C4-2B (cell line): ENCODE results near the gene CDK5RAP1.

Experiments used
- ZFX ChIP-seq: fragments of 450-650 bp; IDR thresholded peaks from 2 replicates; pipeline ENCODE4 v1.6.1; 2017
- TF ChIP-seq, protein P1 (sequence below): fragments of 450-650 bp; conservative IDR thresholded peaks from 2 replicates; pipeline ENCODE4 v1.5.1; 2017; ENCODE audit warnings: mild to moderate bottlenecking

DNA sequence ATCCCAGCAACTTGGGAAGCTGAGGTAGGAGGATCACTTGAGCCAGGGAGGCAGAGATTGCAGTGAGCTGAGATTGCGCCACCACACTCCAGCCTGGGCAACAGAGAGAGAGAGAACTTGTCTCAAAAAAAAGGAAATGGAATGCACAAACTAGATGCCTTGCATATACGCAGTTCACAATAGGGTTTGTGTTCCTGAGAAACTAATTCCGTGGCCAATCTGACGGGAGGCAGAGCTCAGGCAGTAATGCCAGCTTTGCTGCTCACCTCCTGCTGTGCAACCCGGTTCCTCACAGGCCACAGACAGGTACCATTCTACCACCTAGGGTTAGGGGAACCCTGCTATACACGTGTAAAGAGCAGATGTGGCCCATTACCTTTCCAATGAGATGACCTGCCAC lies 1.4 kb downstream of the CDK5RAP1 start:
- TF ChIP-seq, protein P1, sequence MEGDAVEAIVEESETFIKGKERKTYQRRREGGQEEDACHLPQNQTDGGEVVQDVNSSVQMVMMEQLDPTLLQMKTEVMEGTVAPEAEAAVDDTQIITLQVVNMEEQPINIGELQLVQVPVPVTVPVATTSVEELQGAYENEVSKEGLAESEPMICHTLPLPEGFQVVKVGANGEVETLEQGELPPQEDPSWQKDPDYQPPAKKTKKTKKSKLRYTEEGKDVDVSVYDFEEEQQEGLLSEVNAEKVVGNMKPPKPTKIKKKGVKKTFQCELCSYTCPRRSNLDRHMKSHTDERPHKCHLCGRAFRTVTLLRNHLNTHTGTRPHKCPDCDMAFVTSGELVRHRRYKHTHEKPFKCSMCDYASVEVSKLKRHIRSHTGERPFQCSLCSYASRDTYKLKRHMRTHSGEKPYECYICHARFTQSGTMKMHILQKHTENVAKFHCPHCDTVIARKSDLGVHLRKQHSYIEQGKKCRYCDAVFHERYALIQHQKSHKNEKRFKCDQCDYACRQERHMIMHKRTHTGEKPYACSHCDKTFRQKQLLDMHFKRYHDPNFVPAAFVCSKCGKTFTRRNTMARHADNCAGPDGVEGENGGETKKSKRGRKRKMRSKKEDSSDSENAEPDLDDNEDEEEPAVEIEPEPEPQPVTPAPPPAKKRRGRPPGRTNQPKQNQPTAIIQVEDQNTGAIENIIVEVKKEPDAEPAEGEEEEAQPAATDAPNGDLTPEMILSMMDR, result no peak
- no peak for TF ChIP-seq ZFX
